Tibial nerve (tissue), 4 donors: ENCODE measurements around the gene RPL23. TPM values are rescaled to one million over a fixed set of nuclear protein-coding genes. Genes with fewer than 3 reads are reported as not detected.

Experiments used
- DNase-seq, 2 donors: peaks; one replicate each; pipeline ENCODE4 v3.0.0-alpha.2; 2019; ENCODE audit warnings: low spot score in 2 of 2
- H3K27ac ChIP-seq, 4 donors: fragments of 200-600 bp; sonication (generic) in 3 of 4; one replicate each; pipeline ENCODE4 v1.5.1; 2017 to 2019; ENCODE audit warnings: mild to moderate bottlenecking in 1 of 4
- H3K27me3 ChIP-seq, 2 donors: fragments of 200-600 bp; sonication (generic) in 1 of 2; one replicate each; pipeline versions ENCODE4 v1.5.1 to v1.6.0; 2017 to 2019
- H3K36me3 ChIP-seq, 3 donors: fragments of 200-600 bp; sonication (generic); one replicate each; pipeline ENCODE4 v1.5.1; 2018 to 2019
- H3K4me1 ChIP-seq, 4 donors: fragments of 200-600 bp; sonication (generic) in 3 of 4; one replicate each; pipeline ENCODE4 v1.5.1; 2017 to 2019
- H3K4me3 ChIP-seq, 4 donors: fragments of 200-600 bp; sonication (generic) in 3 of 4; one replicate each; pipeline ENCODE4 v1.5.1; 2017 to 2019; ENCODE audit warnings: mild to moderate bottlenecking in 1 of 4, moderate library complexity in 1 of 4
- H3K9me3 ChIP-seq, 4 donors: fragments of 200-600 bp; sonication (generic) in 3 of 4; one replicate each; pipeline ENCODE4 v1.5.1; 2017 to 2019
- EP300 ChIP-seq, 2 donors: sonication (generic); formaldehyde crosslinking; IDR thresholded peaks; one replicate each; pipeline ENCODE4 v1.6.1; 2017; ENCODE audit warnings: antibody characterized with exemption in 2 of 2, mild to moderate bottlenecking in 1 of 2
- POLR2A ChIP-seq, 2 donors: fragments of 450-650 bp; IDR thresholded peaks; one replicate each; pipeline ENCODE4 v1.6.1; 2017; ENCODE audit warnings: antibody characterized with exemption in 2 of 2, mild to moderate bottlenecking in 2 of 2, moderate library complexity in 2 of 2
- WGBS, 2 donors: methylation state at CpG; one replicate each; pipeline ENCODE4 v1.1.5; 2018; 5-methylcytosine and 5-hydroxymethylcytosine counted together
- total RNA-seq, 4 donors: library from RNA; depleted of rRNA; stranded (reverse); fragments of >200 nt; gene quantifications; one replicate each; pipeline ENCODE4 v1.1.0, GENCODE V29; 2016
- TF ChIP-seq, protein P1 (sequence below), 5 experiments: fragments of 200-600 bp in 3 of 5; fragments of 450-650 bp in 2 of 5; sonication (generic) in 3 of 5; IDR thresholded peaks; one replicate each; pipeline ENCODE4 v1.5.1; 2016 to 2019; ENCODE audit warnings: antibody characterized with exemption in 5 of 5, mild to moderate bottlenecking in 3 of 5, moderate library complexity in 2 of 5

RPL23 gene
- total RNA-seq, 4 donors from 2014 or later, result 1,112 to 1,642 (median 1,331) TPM

DNA sequence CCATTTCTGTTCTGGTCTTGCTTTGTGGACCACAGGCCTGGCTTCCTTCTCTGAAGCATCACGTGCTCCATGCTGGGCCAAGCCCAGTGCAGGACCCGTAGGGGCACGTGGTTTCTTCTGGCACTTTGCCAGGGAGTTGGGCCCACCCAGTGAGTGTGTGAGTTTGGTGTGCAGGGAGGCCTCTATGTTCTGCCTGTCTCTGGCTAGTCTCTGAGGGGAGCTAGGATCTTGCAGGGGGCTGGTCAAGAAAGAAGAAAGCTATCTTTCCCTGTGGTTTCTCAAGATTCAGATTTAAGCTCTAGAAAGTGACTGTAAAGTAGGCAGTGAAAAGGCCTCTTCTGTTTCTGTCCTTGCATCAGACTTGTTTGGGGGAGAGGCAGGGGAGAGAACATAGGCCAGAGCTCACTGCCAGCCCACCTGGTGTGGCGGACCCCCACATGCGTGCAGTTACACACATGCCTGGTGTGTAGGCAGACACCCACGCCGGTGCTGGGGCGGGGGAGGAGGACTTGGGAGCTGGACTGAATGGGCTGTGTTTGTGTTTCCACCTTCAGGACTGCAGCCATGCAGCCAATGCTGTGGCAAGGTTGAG, 28.2 kb upstream of the RPL23 start:
- Histone ChIP-seq H3K9me3 (no peaks in the 10 kb centered on the region), H3K27ac (peak overlapping the region; percentile 28 to 94 (median 83)), H3K4me1 (peaks cover 3 to 100% (median 95%) of the 10 kb centered on the region in 4 donors), H3K27me3 (no peaks in the 10 kb centered on the region), H3K4me3 (peak overlapping the region in 1 of 4 donors; percentile 22), H3K36me3 (peaks cover 0 to 21% (median 0%) of the 10 kb centered on the region in 3 donors)
- TF ChIP-seq EP300 (IDR thresholded peaks at IDR 0.05) (peak; percentile 19 to 85), POLR2A (IDR thresholded peaks at IDR 0.05) (no peak)
- TF ChIP-seq, protein P1, sequence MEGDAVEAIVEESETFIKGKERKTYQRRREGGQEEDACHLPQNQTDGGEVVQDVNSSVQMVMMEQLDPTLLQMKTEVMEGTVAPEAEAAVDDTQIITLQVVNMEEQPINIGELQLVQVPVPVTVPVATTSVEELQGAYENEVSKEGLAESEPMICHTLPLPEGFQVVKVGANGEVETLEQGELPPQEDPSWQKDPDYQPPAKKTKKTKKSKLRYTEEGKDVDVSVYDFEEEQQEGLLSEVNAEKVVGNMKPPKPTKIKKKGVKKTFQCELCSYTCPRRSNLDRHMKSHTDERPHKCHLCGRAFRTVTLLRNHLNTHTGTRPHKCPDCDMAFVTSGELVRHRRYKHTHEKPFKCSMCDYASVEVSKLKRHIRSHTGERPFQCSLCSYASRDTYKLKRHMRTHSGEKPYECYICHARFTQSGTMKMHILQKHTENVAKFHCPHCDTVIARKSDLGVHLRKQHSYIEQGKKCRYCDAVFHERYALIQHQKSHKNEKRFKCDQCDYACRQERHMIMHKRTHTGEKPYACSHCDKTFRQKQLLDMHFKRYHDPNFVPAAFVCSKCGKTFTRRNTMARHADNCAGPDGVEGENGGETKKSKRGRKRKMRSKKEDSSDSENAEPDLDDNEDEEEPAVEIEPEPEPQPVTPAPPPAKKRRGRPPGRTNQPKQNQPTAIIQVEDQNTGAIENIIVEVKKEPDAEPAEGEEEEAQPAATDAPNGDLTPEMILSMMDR (IDR thresholded peaks at IDR 0.05), result no peak
- 4 to 15% methylated on average over 8 of the region's 8 CpGs for WGBS, 2 donors
- peak; percentile 62 to 77 for DNase-seq

DNA sequence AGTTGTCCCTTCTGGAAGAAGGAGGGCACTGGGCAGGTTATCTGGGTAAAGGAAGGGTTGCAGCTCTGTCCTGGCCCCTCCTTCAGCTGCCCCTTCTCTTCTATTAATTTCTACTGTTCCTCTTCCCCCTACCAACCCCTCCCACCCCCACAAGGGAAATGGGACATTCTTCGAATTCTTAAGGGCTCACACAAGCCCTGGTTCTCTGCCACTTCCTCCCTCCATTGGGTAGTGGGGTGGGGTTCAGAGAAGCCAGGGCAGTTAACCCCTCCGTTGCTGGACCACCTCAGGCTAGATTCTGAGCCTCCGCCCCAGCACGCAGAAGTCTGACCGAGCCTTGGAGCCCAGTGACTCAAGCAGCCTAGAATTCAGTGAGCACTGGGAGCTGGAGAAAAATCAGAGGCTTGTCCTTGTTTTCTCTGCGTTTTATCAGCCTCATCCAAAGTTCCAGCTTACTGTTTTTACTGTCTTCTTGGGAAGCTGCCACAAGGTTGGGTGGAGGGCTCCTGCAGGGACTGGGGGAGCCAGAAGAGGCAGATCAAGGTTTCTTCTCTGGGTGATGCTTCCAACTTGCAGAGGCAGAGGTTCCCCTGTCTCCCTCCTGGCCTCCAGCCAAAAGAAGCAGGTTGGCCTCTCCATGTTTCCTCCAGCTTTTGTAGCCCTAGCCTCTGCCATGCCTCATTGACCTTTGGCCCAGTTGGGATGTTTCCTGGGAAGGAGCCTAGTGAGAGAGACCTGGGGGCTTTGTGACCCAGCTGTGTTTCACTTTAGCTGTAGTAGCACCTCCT, 26.6 kb upstream of the RPL23 start:
- peaks cover 3 to 100% (median 89%) of the 10 kb centered on the region in 4 donors for H3K4me1 ChIP-seq

DNA sequence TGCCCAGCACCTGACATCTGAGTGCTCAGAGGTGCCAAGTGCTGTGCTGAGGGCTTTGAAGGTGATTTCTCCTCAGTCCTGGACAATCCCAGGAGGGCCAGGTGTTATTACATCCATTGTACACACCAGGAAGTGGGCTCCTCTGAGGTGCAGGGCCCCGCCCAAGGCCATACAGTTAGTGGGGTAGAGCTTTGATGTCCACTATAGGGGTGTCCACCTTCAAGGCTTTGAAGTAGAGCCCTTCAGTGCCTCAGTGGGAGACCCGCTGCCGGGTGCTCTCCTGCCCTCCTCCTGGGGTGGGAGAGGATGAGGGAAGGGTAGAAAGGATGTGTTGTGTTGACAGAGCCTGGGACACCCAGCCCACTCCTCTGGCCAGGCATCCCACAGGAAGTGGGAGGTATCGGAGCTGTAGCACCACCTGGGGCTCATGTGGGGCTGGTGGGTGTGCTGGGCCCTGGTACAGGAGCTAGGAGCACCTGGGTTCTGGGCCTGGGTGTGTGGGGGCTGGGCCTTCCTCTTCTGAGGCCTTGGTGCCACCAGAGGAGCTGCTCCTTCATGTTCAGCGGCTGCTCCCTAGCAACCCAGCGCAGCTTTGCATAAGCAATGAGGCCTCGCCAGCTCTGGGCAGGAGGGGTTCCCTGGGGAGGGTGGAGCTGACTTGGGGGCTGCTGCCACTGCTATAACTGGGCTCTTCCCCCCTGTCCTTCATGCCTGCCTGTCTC, 23.8 kb upstream of the RPL23 start:
- TF ChIP-seq EP300 (IDR thresholded peaks at IDR 0.05) (no peak), POLR2A (IDR thresholded peaks at IDR 0.05) (no peak)
- TF ChIP-seq, protein P1 (IDR thresholded peaks at IDR 0.05), result no peak
- Histone ChIP-seq H3K27me3 (no peaks in the 10 kb centered on the region), H3K27ac (peak overlapping the region; percentile 6 to 94 (median 72)), H3K4me3 (peak overlapping the region in 1 of 4 donors; percentile 1), H3K36me3 (peaks cover 0 to 21% (median 0%) of the 10 kb centered on the region in 3 donors), H3K9me3 (no peaks in the 10 kb centered on the region), H3K4me1 (peaks cover 3 to 100% (median 90%) of the 10 kb centered on the region in 4 donors)
- no peak for DNase-seq
- WGBS, 2 donors, result 32 to 54% methylated on average over 5 to 7 of the region's 7 CpGs

More for the DNA sequence above, 26.6 kb upstream of the RPL23 start:
- peak in 1 of 2 donors; percentile 51 for DNase-seq
- WGBS, 2 donors, result 5 to 6% methylated on average over 6 of the region's 6 CpGs
- peak overlapping the region in 1 of 4 donors; percentile 10 for H3K4me3 ChIP-seq
- no peaks in the 10 kb centered on the region for H3K9me3 ChIP-seq
- peaks cover 0 to 21% (median 0%) of the 10 kb centered on the region in 3 donors for H3K36me3 ChIP-seq
- TF ChIP-seq, protein P1 (IDR thresholded peaks at IDR 0.05), result no peak
- no peak for TF ChIP-seq POLR2A (IDR thresholded peaks at IDR 0.05)
- TF ChIP-seq EP300 (IDR thresholded peaks at IDR 0.05), result peak in 1 of 2 donors; percentile 54
- H3K27ac ChIP-seq, result peak overlapping the region; percentile 28 to 94 (median 83)
- H3K27me3 ChIP-seq, result no peaks in the 10 kb centered on the region

DNA sequence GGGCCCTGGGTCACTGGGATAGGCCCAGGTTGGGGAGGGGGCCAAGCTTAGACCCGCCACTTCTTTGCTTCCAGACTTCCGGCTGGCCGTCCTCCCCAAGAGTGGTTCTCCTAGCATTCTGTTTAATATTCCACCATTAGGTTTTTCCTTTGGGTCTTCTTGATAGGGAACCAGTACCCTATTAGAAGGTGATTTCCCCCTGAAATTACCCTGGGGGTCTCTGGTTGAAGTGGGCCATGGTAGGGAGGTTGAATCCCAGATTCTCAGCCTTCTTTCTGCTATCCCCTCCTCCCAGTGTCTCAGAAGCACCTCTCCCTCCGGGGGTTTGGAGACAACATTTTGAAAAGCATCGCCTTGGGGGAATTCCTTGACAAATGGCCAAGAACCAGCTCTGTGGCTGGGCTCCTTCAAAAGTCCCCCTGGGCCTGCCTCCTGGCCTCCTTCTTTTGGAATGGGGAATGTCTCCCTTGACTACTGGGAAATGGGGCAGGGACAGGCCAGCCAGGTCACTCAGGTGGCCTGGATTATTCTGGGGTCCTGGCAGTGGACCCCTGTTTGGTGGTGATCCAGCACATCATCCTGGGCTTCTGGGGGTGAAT, 22.1 kb upstream of the RPL23 start:
- TF ChIP-seq POLR2A (IDR thresholded peaks at IDR 0.05), result no peak
- TF ChIP-seq, protein P1 (IDR thresholded peaks at IDR 0.05), result no peak
- no peak for TF ChIP-seq EP300 (IDR thresholded peaks at IDR 0.05)
- no peaks in the 10 kb centered on the region for H3K9me3 ChIP-seq
- peaks cover 0 to 21% (median 0%) of the 10 kb centered on the region in 3 donors for H3K36me3 ChIP-seq
- peaks cover 3 to 95% (median 79%) of the 10 kb centered on the region in 4 donors for H3K4me1 ChIP-seq
- no peaks in the 10 kb centered on the region for H3K27me3 ChIP-seq
- no peak for DNase-seq
- peak overlapping the region in 1 of 4 donors; percentile 26 for H3K4me3 ChIP-seq
- peak overlapping the region; percentile 51 to 94 (median 78) for H3K27ac ChIP-seq
- WGBS, 2 donors, result 35 to 38% methylated on average over 5 of the region's 5 CpGs
